ENCODE results near the gene TRIM31. TPM values are rescaled to one million over a fixed set of nuclear protein-coding genes. Genes with fewer than 3 reads are reported as not detected.

Gene TRIM31
- total RNA-seq: not detected in 2 replicates

GRCh38 chr6:30113003-30113759 is at the start of gene TRIM31:
TSS of gene TRIM31 (minus strand) at chr6:30113090. CDS start at chr6:30112805, 285 bp downstream.

GRCh38 chr6:30160785-30161531 is 48.1 kb upstream of the TRIM31 start, which contains the start of gene TRIM10:
TSS of gene TRIM10 (minus strand) at chr6:30161211. CDS start at chr6:30160858, 353 bp downstream.

DNA sequence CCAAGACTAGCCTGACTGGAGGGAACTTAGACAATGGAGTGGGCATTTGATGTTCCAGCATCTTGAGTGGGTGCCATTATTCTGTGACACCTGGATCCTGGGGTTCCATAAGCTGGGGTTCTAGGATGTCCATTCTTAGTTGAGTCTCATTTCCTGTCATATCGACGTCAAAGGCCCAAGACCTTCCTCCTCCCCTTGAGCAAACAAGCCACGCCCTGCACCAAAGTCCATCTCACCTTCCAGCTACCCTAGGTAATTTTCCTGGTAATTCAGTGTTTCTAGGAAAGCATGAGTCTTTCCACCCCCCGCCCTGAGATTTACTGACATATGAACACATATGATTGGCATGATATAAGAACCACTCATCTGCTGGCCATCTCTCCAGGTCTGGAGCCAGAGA is 22.9 kb upstream of the TRIM31 start, which contains the start of gene TRIM40:
Gene TRIM40, plus strand, starts transcription at position 384 of the 400 bp plus-strand sequence. CDS start 897 bp downstream, outside the sequence.

DNA sequence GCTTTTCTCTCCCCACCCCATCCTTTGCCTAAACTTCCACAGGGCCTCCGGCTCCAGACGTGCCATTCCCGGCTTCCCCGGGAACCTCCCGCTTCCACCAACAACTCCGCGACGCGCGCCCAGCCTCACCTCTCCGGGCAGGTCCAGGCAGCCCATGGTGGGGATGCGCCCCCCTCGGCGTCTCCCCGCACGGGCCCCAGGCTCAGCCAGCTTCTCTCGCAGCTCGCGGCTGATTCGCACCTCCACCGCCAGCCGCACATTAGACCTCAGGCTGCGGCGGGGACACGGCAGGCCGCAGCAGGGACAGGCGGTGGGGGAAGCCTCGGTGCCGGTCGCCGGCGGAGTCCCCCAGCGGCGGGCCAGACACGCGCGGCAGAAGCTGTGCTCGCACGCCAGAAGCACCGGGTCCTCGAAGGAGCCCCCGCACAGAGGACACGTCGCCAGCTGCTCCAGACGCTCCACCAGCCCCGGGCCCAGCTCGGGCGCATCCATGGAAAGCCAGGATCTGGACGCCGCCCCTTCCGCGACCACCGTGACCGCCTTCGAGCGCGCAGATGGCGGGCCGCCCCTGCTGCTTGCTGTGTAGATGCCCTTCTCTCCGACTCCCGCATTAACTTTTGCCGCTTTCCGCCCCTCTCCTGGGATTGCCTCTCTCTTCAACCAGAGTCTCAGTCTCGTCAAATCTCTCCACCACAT is 37.6 kb downstream of the TRIM31 start, which contains the start of gene RNF39:
Gene RNF39, minus strand, starts transcription at position 676 of the 696 bp plus-strand sequence. Its CDS starts 184 bp downstream, at position 492.

GRCh38 chr6:30066577-30067459 is 46.1 kb downstream of the TRIM31 start, which contains the start of gene PPP1R11:
TSS of gene PPP1R11 (plus strand) at chr6:30067198. CDS start at chr6:30067411, 213 bp downstream.

GRCh38 chr6:30061092-30061857 is 51.6 kb downstream of the TRIM31 start, which contains the start of gene POLR1H:
TSS of gene POLR1H (plus strand) at chr6:30061265. CDS start at chr6:30061525, 260 bp downstream.

Small RNAs within 50 kb of the gene (small RNA-seq; reads per million reads assigned to genes)
- gene RF00554 (not detected), gene RF02219 (not detected), gene RF02220 (not detected)

Other genes with a start within 250 kb of the TRIM31 start
- 216 and 332 TPM in 2 replicates for gene HLA-A, start 170.6 kb downstream of the TRIM31 start, total RNA-seq
- 19.9 and 28.7 TPM in 2 replicates for gene POLR1H, start 51.8 kb downstream of the TRIM31 start, total RNA-seq
- gene PPP1R11, start 45.9 kb downstream of the TRIM31 start, total RNA-seq: 34.6 and 35.3 TPM in 2 replicates
- gene RNF39, start 37.3 kb downstream of the TRIM31 start, total RNA-seq: not detected in 2 replicates
- not detected in 2 replicates for gene TRIM40, start 23.1 kb upstream of the TRIM31 start, total RNA-seq
- not detected in 2 replicates for gene TRIM10, start 48.1 kb upstream of the TRIM31 start, total RNA-seq
- gene TRIM15, start 50.5 kb upstream of the TRIM31 start, total RNA-seq: not detected in 2 replicates
- gene TRIM26, start 100.3 kb upstream of the TRIM31 start, total RNA-seq: 32.7 and 35.5 TPM in 2 replicates
- 13.4 and 15.5 TPM in 2 replicates for gene TRIM39, start 213.8 kb upstream of the TRIM31 start, total RNA-seq
- gene RPP21, start 232.1 kb upstream of the TRIM31 start, total RNA-seq: 22.4 and 34.3 TPM in 2 replicates

Data from vein endothelial cell (primary cell).